Panc1 (cell line): ENCODE data around the gene LMO4. TPM values are rescaled to one million over a fixed set of nuclear protein-coding genes. Genes with fewer than 3 reads are reported as not detected.
A peak's percentile ranks its signal among the peaks of the same experiment; 100 is the strongest.

Experiments used
- ATAC-seq: fragments of 200-7000 bp; cut with Tn5 transposase; 2 replicates; pipeline ENCODE4 v1.9.1; 2020; ENCODE audit warnings: mild to moderate bottlenecking, moderate library complexity
- BruUV-seq: library from RNA; stranded (reverse); fragments of 400-500 nt; replicated peaks from 2 replicates; lab custom pipeline; 2021; lab: Mats Ljungman, UMichigan
- CTCF ChIA-PET: fragments of 300-600 bp; sonication (Branson Sonifier 250); formaldehyde crosslinking; loops from one replicate; lab custom pipeline; 2022; ENCODE audit warnings: antibody characterized with exemption; lab: Charles Lee
- POLR2A ChIA-PET: fragments of 300-600 bp; sonication (Branson Sonifier 250); formaldehyde crosslinking; loops from one replicate; lab custom pipeline; 2022; ENCODE audit warnings: antibody characterized with exemption; lab: Charles Lee
- DNase-seq: peaks from one replicate; pipeline ENCODE4 v3.0.0-alpha.2; 2010; ENCODE audit warnings: low read depth, low spot score
- H3K27ac ChIP-seq: 2 replicates; pipeline ENCODE4 v1.5.1; 2011; ENCODE audit warnings: mild to moderate bottlenecking, low read length, inconsistent platforms
- H3K27me3 ChIP-seq: fragments of 200-500 bp; sonication (Bioruptor generic); 2 replicates; pipeline ENCODE4 v1.6.0; 2014; ENCODE audit warnings: low read length, inconsistent platforms; ENCODE audit not compliant: control insufficient read depth, insufficient read depth
- H3K36me3 ChIP-seq: fragments of 200-500 bp; sonication (Bioruptor generic); 2 replicates; pipeline ENCODE4 v1.5.1; 2014; ENCODE audit warnings: inconsistent platforms, mild to moderate bottlenecking, low read length, moderate library complexity; ENCODE audit not compliant: control insufficient read depth, insufficient read depth
- H3K4me1 ChIP-seq: 2 replicates; pipeline ENCODE4 v1.5.1; 2011; ENCODE audit warnings: inconsistent platforms, mild to moderate bottlenecking, low read length, moderate library complexity; ENCODE audit not compliant: control insufficient read depth, insufficient read depth
- H3K4me3 ChIP-seq, 2 experiments: 2 replicates each; pipeline ENCODE4 v1.5.1; 2011 to 2012; ENCODE audit warnings: low read depth in 2 of 2, low read length in 2 of 2, mild to moderate bottlenecking in 2 of 2, inconsistent platforms in 1 of 2, moderate library complexity in 1 of 2
- H3K9me3 ChIP-seq: fragments of 200-500 bp; sonication (Bioruptor generic); 2 replicates; pipeline ENCODE4 v1.5.1; 2014; ENCODE audit warnings: low read depth, mild to moderate bottlenecking, inconsistent platforms, low read length, moderate library complexity; ENCODE audit not compliant: control insufficient read depth, insufficient read depth
- POLR2AphosphoS5 ChIP-seq: IDR thresholded peaks from 2 replicates; pipeline ENCODE4 v1.6.1; 2012; ENCODE audit warnings: mild to moderate bottlenecking, low read depth, low read length, moderate library complexity
- SIN3A ChIP-seq: IDR thresholded peaks from 2 replicates; pipeline ENCODE4 v1.6.1; 2012; ENCODE audit warnings: low read depth, mild to moderate bottlenecking, low read length, moderate library complexity, borderline replicate concordance; ENCODE audit not compliant: insufficient read depth
- TCF7L2 ChIP-seq: IDR thresholded peaks from 2 replicates; pipeline ENCODE4 v1.6.1; 2011; ENCODE audit warnings: mild to moderate bottlenecking, low read depth, low read length, inconsistent platforms
- in situ Hi-C: cut with HindIII; loops from 2 replicates; pipeline ENCODE4 v1.10.0; 2016; ENCODE audit warnings: low sequenced_read_pairs, low pct_unique_long_range_greater_than_20kb
- intact Hi-C: fragments of 100-400 bp; cut with micrococcal nuclease; formaldehyde crosslinking; loops from one replicate; pipeline ENCODE4 v1.10.0; 2022; ENCODE audit not compliant: unreplicated experiment
- total RNA-seq: library from RNA; stranded (reverse); gene quantifications from one replicate; pipeline ENCODE4 v1.2.1, GENCODE V29; 2021; ENCODE audit not compliant: unreplicated experiment
- TF ChIP-seq, protein P1 (sequence below): fragments of 450-650 bp; IDR thresholded peaks from 2 replicates; pipeline ENCODE4 v1.5.1; 2017; ENCODE audit warnings: mild to moderate bottlenecking
- TF ChIP-seq, protein P2 (sequence below), 2 experiments: IDR thresholded peaks; 2 replicates each; pipeline ENCODE4 v1.6.1; 2011 to 2012; ENCODE audit warnings: low read depth in 2 of 2, control low read depth in 1 of 2, low read length in 1 of 2, mild to moderate bottlenecking in 1 of 2, moderate library complexity in 1 of 2; ENCODE audit not compliant: insufficient read depth in 1 of 2

The LMO4 gene
- total RNA-seq, 1 experiment from 2014 or later, result 38.3 TPM

GRCh38 chr1:87292684-87293493 is 35.8 kb upstream of the LMO4 start:
- CTCF ChIA-PET, result interaction anchor here (0.6 to 0.8 kb wide), 4 partner anchors 36 to 1257 kb away, joined by 3 to 5 read pairs (median 4); partner anchors contain the start of gene LMO4
- H3K4me3 ChIP-seq, result no peak overlapping the region
- in situ Hi-C loops (no loop called here), intact Hi-C loops (loop anchor here (1.0 to 10.0 kb wide), 4 partner anchors 662 to 1012 kb away; no protein-coding TSS in a partner anchor)
- H3K27ac ChIP-seq, result no peak overlapping the region
- no peaks in the 10 kb centered on the region for H3K9me3 ChIP-seq
- BruUV-seq, result no TSS peak
- H3K27me3 ChIP-seq, result no peaks in the 10 kb centered on the region
- DNase-seq (peak; percentile 36), ATAC-seq (peak; percentile 88)
- POLR2A ChIA-PET, result no interaction called here
- TF ChIP-seq TCF7L2, result no peak
- TF ChIP-seq, protein P1, sequence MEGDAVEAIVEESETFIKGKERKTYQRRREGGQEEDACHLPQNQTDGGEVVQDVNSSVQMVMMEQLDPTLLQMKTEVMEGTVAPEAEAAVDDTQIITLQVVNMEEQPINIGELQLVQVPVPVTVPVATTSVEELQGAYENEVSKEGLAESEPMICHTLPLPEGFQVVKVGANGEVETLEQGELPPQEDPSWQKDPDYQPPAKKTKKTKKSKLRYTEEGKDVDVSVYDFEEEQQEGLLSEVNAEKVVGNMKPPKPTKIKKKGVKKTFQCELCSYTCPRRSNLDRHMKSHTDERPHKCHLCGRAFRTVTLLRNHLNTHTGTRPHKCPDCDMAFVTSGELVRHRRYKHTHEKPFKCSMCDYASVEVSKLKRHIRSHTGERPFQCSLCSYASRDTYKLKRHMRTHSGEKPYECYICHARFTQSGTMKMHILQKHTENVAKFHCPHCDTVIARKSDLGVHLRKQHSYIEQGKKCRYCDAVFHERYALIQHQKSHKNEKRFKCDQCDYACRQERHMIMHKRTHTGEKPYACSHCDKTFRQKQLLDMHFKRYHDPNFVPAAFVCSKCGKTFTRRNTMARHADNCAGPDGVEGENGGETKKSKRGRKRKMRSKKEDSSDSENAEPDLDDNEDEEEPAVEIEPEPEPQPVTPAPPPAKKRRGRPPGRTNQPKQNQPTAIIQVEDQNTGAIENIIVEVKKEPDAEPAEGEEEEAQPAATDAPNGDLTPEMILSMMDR, result peak; percentile 84
- no peaks in the 10 kb centered on the region for H3K4me1 ChIP-seq
- H3K36me3 ChIP-seq, result no peaks in the 10 kb centered on the region

DNA sequence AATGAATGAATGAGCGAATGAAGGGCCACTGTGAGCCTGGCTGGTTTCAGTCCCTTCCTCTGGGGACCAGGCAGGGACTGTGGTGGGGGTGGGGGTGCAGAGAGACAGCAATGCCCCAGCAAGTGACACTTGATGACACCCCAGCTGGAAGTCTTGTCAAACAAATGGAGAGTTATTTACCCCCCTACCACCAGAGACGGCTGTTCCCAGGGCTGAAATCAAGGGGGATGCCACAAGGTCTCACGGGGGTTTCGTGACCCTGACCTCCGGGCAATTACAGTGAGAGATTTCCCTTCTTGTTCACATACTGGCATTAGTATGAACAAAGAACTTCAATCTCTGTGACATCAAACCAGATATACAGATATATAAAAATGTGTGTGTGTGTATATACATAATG is 34.0 kb upstream of the LMO4 start:
- CTCF ChIA-PET, result no interaction called here

More for the DNA sequence above, 34.0 kb upstream of the LMO4 start:
- no peaks in the 10 kb centered on the region for H3K27me3 ChIP-seq
- no peak overlapping the region for H3K4me3 ChIP-seq
- DNase-seq (no peak), ATAC-seq (no peak)
- TF ChIP-seq, protein P2, sequence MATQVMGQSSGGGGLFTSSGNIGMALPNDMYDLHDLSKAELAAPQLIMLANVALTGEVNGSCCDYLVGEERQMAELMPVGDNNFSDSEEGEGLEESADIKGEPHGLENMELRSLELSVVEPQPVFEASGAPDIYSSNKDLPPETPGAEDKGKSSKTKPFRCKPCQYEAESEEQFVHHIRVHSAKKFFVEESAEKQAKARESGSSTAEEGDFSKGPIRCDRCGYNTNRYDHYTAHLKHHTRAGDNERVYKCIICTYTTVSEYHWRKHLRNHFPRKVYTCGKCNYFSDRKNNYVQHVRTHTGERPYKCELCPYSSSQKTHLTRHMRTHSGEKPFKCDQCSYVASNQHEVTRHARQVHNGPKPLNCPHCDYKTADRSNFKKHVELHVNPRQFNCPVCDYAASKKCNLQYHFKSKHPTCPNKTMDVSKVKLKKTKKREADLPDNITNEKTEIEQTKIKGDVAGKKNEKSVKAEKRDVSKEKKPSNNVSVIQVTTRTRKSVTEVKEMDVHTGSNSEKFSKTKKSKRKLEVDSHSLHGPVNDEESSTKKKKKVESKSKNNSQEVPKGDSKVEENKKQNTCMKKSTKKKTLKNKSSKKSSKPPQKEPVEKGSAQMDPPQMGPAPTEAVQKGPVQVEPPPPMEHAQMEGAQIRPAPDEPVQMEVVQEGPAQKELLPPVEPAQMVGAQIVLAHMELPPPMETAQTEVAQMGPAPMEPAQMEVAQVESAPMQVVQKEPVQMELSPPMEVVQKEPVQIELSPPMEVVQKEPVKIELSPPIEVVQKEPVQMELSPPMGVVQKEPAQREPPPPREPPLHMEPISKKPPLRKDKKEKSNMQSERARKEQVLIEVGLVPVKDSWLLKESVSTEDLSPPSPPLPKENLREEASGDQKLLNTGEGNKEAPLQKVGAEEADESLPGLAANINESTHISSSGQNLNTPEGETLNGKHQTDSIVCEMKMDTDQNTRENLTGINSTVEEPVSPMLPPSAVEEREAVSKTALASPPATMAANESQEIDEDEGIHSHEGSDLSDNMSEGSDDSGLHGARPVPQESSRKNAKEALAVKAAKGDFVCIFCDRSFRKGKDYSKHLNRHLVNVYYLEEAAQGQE (IDR thresholded peaks at IDR 0.05; ENCODE audit: insufficient read depth in 1 of 2, low read depth in 2 of 2, low read length in 1 of 2), result no peak
- TF ChIP-seq POLR2AphosphoS5 (no peak), SIN3A (no peak), TCF7L2 (no peak)
- TF ChIP-seq, protein P1, result no peak
- POLR2A ChIA-PET, result no interaction called here
- BruUV-seq, result no TSS peak
- intact Hi-C loops, result loop anchor here (5.0 to 10.0 kb wide), 3 partner anchors 660 to 1010 kb away; no protein-coding TSS in a partner anchor
- no peaks in the 10 kb centered on the region for H3K9me3 ChIP-seq
- no peaks in the 10 kb centered on the region for H3K4me1 ChIP-seq
- H3K27ac ChIP-seq, result no peak overlapping the region
- in situ Hi-C loops, result no loop called here
- no peaks in the 10 kb centered on the region for H3K36me3 ChIP-seq
